Stimulated activated CD8-positive, alpha-beta memory T cell treated with anti-CD3 and anti-CD28 coated beads, Interleukin-4, amount 100 ng/mL, for 24 hours (primary cell): ENCODE data around the gene FMN2.

Experiments used
- DNase-seq: peaks from one replicate; pipeline ENCODE4 v3.0.0-alpha.2; 2020; ENCODE audit warnings: low read depth

FMN2 gene

DNA sequence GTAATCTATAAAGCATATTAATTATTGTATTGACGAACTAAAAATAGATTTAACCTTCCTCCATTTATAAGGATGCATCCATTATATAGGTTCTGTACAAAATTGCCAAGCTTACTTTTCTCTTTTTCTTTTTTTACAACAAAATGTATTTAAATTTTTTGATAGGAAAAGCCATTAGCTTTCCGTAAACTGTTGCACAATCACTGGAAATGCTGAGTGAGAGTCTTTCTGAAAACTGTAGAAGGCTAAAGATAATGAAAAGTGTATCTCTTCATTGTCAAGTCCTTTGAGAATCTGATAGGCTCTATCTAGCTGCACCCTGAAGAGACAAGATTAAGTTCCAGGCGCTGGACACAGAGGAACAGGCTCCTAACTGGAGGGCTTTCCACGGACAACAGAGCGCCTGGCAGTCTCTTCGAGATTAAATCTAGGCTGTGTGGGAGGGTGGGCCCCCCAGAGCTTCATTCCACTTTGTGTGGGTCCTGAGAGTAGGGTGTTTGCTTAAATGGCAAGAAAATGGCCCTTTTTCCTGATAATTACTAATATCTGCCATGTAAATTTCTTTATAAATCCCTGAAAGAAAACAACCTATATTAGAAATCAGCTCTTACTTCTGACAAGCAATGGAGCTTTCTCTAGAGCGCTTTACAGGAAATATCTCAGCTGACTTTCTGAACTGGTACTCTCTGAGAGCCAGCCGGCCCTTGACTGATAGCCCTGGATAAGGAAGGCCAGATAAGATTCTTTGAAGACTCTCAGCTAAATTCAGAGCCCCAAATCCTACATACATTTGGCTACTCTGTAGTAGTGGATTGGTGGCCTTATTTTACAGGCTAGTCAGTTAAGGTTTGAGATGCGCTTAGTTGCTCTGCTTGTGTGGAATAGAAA, 108.3 kb downstream of the FMN2 start:
- no peak for DNase-seq

GRCh38 chr1:240201931-240202330, 110.2 kb downstream of the FMN2 start:
- DNase-seq, result no peak

GRCh38 chr1:240207073-240207709, 115.5 kb downstream of the FMN2 start:
- DNase-seq, result no peak

GRCh38 chr1:240210026-240210425, 118.3 kb downstream of the FMN2 start:
- no peak for DNase-seq

- DNase-seq, result no peak
Measured at GRCh38 chr1:240212556-240212955, 120.9 kb downstream of the FMN2 start.

DNA sequence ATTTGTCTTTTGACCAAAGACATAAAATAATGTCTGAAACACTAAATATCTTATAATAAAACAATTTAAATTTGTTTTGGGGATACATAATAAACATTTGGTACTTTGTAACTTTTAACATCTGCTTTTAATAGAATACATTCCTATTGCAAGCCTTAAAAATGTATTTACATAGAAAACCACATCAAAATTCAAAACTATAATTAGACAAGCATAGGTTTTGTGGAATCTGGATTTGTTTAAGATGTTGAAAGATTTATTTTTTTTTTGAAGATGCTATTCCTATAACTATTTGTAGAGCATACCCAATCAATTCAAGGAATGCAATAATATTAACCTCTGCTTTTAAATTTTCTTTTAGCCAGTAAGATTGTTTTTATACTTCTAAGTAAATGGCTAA, 125.7 kb downstream of the FMN2 start:
- no peak for DNase-seq

DNA sequence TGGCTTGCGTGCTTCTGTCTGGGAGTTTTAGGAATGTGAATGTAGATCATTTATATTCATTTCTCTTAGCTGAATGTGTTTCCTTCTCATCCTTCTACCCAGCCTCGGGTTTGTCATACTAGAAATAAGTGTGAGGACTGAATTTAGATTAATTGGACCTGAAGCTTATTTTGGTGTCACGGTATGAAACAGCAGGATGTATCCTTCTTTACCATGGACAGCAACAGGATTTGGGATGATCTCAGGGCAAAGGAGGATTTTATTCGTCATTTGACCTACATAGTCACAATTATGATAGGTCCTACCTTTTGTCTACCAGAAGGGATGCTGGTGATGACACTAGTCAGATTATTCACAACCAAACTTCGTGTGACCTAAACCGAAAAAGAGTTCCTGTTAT, 127.4 kb downstream of the FMN2 start:
- no peak for DNase-seq

GRCh38 chr1:240226102-240226501, 134.4 kb downstream of the FMN2 start:
- DNase-seq, result no peak

- no peak for DNase-seq
Measured at GRCh38 chr1:240230816-240231215, 139.1 kb downstream of the FMN2 start.

DNA sequence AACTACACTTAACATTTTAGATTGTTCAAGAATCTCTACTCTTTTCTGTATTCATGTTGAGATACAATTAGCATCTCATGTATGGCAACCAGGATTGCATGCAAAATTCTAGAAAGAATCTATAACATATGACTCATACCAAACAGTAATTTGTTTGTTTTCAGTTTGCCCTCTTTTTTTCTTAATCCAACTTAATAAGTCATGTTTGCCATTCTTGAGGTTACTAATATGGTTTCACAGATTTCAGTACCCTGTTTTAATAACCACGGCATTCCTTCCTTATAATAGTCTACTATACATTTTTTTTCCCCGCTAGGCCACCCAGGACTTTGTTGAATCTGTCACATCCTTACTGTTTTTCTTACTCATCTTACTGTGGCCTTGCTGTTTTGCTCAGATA, 140.8 kb downstream of the FMN2 start:
- no peak for DNase-seq

DNA sequence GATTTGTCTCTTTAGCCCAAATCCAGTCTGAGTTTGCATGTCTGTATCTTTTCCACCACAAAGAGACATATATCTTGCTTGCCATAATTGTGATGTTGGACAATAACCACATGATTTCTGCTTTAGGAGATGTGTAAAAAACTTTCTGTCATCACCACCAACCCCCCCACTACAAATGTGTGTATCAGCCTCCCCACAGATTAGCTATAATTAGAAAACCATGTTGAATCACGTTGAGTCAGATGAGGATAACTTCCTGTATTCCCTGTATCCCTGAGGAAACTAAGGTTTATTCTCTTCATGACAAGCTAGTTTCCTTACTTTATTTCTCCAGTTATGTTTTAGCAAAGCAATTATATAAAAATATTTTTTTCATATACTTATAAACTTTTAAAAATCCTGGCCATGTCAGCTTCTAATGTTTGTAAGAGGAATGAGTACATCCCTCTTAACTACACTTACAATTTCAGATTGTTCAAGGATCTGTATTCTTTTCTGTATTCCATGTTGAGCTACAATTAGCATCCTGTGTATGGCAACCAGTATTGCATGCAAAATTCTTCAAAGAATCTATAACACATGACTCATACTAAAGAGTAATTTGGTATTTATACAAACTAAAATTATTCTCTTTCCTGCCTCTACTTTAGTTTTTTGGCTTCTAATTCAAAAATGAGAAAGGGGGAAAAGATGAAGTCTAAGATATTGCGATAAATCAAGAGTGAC, 143.0 kb downstream of the FMN2 start:
- DNase-seq, result no peak

DNA sequence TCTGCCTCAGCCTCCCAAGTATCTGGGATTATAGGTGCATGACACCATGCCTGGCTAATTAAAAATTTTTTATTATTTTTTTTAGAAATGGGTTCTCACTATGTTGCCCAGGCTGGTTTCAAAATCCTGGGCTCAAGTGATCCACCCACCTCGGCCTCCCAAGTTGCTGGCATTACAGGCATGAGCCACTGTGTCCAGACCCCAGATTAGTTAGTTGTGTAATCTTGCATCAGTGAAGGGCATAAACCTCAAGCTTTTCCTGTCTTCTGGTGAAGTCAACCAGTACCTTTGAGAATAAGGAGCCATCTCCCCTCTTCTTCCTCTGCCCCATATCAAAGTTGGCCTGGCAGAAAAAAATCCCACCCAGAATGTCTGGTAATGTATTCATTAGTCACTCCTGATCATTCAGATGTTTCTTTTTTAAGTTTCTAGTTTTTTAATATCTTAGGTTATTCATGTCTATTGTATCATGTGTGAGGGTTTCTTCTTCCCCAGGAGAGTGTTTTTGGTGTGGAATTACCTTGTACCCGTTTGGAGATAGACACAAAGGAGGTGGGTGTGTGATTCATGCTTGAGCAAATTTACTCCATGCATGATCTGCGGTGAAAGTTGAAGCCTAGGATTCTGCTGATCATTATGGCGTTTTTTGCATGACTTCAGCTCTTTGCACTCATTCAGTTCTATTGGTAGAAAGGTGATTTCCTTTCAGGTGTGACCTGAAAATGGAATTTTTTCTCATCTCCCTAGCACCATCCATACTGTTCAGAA, 144.0 kb downstream of the FMN2 start:
- no peak for DNase-seq

GRCh38 chr1:240237305-240237721, 145.6 kb downstream of the FMN2 start:
- DNase-seq, result no peak

DNA sequence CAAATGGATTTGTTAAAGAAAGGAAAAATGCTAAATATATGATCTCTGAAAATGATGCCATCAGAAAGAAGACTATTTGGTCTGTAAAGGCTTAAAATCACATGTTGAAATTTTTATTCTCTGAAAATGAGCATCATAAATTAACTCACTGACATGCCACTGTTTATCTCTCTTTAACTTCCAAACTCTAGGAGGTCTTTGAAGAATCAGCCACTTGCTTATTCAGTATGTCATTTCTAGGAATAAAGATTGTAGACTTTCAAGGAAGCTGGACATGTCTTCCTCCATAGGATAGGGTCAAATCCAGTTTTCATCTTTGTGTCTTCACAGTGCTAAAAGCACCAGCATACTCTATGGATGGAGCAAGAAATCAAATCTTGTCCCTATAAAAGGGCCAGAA, 147.6 kb downstream of the FMN2 start:
- no peak for DNase-seq

DNA sequence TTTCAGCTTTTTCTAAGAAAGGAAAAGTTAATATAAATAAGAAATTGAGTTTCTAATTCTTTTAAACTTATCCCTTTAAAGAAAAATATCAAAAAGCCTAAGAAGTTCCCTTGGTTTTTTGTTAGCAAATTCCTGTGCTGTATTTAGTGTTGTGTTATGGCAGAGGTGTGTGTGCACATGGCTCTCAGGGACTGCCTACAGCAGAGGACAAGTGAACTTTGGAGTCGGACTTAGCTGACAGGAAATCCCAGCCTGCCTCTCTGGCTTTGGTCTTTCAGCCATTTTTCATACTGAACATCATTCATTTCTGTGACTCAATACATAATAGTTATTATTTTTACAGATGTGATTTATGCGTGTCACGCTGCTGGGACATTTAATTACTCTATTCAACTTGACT, 149.6 kb downstream of the FMN2 start:
- DNase-seq, result no peak

GRCh38 chr1:240242601-240243144, 151.0 kb downstream of the FMN2 start:
- DNase-seq, result no peak

GRCh38 chr1:240244968-240245628, 153.4 kb downstream of the FMN2 start:
- no peak for DNase-seq

GRCh38 chr1:240245629-240246020, 153.9 kb downstream of the FMN2 start:
- DNase-seq, result no peak

DNA sequence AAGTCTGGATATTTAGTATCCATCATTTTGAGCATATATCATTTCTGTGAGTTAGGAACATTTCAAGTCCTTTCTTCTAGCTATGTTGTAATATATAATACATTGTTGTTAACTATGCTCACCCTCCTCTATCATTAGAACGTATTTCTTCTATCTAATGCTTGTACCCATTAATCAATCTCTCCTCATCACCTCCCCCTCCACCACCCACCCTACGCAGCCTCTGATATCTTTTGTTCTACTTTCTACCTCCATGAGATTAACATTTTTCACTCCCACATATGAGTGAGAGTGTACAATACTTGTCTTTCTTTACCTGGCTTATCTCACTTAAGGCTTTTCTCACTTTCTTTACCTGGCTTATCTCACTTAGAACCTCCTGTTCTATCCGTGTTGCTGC, 156.2 kb downstream of the FMN2 start:
- no peak for DNase-seq

- no peak for DNase-seq
Measured at GRCh38 chr1:240254006-240254405, 162.3 kb downstream of the FMN2 start.

GRCh38 chr1:240254778-240255291, 163.2 kb downstream of the FMN2 start:
- no peak for DNase-seq
